SH-SY5Y (cell line): ENCODE results near the gene OR2B6.

Experiments used
- GATA2 ChIP-seq: IDR thresholded peaks from 2 replicates; pipeline ENCODE4 v1.6.1; 2011; ENCODE audit warnings: mild to moderate bottlenecking, low read depth, low read length
- GATA3 ChIP-seq: IDR thresholded peaks from 2 replicates; pipeline ENCODE4 v1.6.1; 2011; ENCODE audit warnings: low read depth, mild to moderate bottlenecking, low read length, moderate library complexity

- TF ChIP-seq GATA2 (no peak), GATA3 (no peak)
Observed at GRCh38 chr6:27924179-27924578, 32.9 kb upstream of the OR2B6 start.
